K562 (cell line): Measurements from ENCODE around the gene TP73.

Experiments
- ATF3 ChIP-seq, 2 experiments: fragments of 450-650 bp in 1 of 2; sonication (generic) in 1 of 2; formaldehyde crosslinking in 1 of 2; IDR thresholded peaks in 1 of 2; conservative IDR thresholded peaks in 1 of 2; 2 replicates each; pipeline versions ENCODE4 v1.6.1 to v1.8.1; 2016 to 2023; ENCODE audit warnings: mild to moderate bottlenecking in 2 of 2, moderate library complexity in 2 of 2, inconsistent platforms in 1 of 2, missing genetic modification reagents in 1 of 2
- ETV6 ChIP-seq, 3 experiments: fragments of 150-350 bp in 1 of 3; sonication (generic) in 1 of 3; formaldehyde crosslinking in 1 of 3; IDR thresholded peaks; 2 replicates each; pipeline versions ENCODE4 v1.6.1 to v1.8.0; 2014 to 2022; ENCODE audit warnings: borderline replicate concordance in 2 of 3, low read depth in 2 of 3, antibody characterized with exemption in 1 of 3, low read length in 1 of 3, mild to moderate bottlenecking in 1 of 3, missing genetic modification reagents in 1 of 3
- MAFK ChIP-seq: IDR thresholded peaks from 2 replicates; pipeline ENCODE4 v1.6.1; 2011; ENCODE audit warnings: low read length, improper control_type of control experiment
- NELFE ChIP-seq: IDR thresholded peaks from 2 replicates; pipeline ENCODE4 v1.6.1; 2011; ENCODE audit warnings: mild to moderate bottlenecking; ENCODE audit not compliant: insufficient read depth, insufficient read length
- PKNOX1 ChIP-seq: fragments of 450-650 bp; IDR thresholded peaks from 2 replicates; pipeline ENCODE4 v1.6.1; 2016
- POLR2A ChIP-seq: fragments of 450-650 bp; conservative IDR thresholded peaks from 2 replicates; pipeline ENCODE4 v1.6.1; 2016
- PTBP1 ChIP-seq: fragments of 200-400 bp; formaldehyde crosslinking; IDR thresholded peaks from 2 replicates; pipeline ENCODE4 v1.6.1; 2017; ENCODE audit warnings: low read depth, low read length
- TCF7 ChIP-seq: sonication (generic); IDR thresholded peaks from 2 replicates; pipeline ENCODE4 v1.6.1; 2016; ENCODE audit warnings: antibody characterized with exemption, borderline replicate concordance
- U2AF1 ChIP-seq: fragments of 200-400 bp; formaldehyde crosslinking; optimal IDR thresholded peaks from 2 replicates; pipeline ENCODE3; 2017; ENCODE audit warnings: mild to moderate bottlenecking, low read depth, low read length, moderate library complexity
- ZFP30 ChIP-seq: fragments of 250-450 bp; sonication (Bioruptor Pico); IDR thresholded peaks from 2 replicates; pipeline ENCODE4 v1.8.0; 2022; ENCODE audit warnings: moderate library complexity, mild to moderate bottlenecking, inconsistent platforms, borderline replicate concordance
- ZNF239 ChIP-seq: fragments of 250-450 bp; sonication (Bioruptor Pico); IDR thresholded peaks from 2 replicates; pipeline ENCODE4 v1.4.0; 2020; ENCODE audit warnings: mild to moderate bottlenecking
- ZNF311 ChIP-seq: fragments of 250-450 bp; sonication (Bioruptor Pico); IDR thresholded peaks from 2 replicates; pipeline ENCODE4 v1.4.0; 2020; ENCODE audit warnings: mild to moderate bottlenecking, moderate library complexity
- TF ChIP-seq, protein P1 (sequence below): sonication (generic); formaldehyde crosslinking; IDR thresholded peaks from 2 replicates; pipeline ENCODE4 v1.8.0; 2023; ENCODE audit warnings: mild to moderate bottlenecking, missing genetic modification reagents

DNA sequence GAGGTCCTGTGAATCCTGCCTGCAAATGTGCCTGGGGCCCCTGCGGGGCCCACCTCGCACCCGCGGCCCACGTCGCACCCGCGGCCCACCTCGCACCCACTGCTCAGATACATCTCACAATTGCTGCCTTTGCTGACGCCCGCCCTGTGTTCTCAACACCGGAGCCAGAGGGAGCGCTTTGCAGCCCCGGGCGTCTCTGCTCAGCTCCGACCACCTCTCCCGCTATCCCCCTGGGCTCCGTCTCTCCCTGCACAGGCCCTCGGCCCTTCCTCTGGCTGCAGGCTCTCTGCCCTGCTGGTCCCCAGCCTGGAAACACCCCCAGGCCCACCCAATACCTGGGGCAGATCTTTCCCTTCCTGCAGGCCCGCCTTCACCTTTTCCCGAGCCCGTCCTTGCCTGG is 44.8 kb downstream of the TP73 start:
- TF ChIP-seq ZNF239: no peak
- no peak for TF ChIP-seq U2AF1
- TF ChIP-seq TCF7: no peak
- TF ChIP-seq PKNOX1: no peak
- TF ChIP-seq MAFK: no peak
- TF ChIP-seq ZNF311 (CRISPR knock-in tag): no peak
- no peak for TF ChIP-seq POLR2A
- no peak for TF ChIP-seq ETV6 (IDR thresholded peaks at IDR 0.05; ENCODE audit: borderline replicate concordance in 1 of 2, low read depth in 2 of 2, low read length in 1 of 2)
- no peak for TF ChIP-seq ETV6 (CRISPR knock-in tag; IDR thresholded peaks at IDR 0.05; ENCODE audit: borderline replicate concordance)
- no peak for TF ChIP-seq NELFE
- no peak for TF ChIP-seq ZFP30 (CRISPR knock-in tag)
- TF ChIP-seq PTBP1: no peak
- no peak for TF ChIP-seq ATF3 (IDR thresholded peaks at IDR 0.05)
- TF ChIP-seq ATF3 (CRISPR knock-in tag; conservative IDR thresholded peaks at IDR 0.05): no peak
- TF ChIP-seq, protein P1, sequence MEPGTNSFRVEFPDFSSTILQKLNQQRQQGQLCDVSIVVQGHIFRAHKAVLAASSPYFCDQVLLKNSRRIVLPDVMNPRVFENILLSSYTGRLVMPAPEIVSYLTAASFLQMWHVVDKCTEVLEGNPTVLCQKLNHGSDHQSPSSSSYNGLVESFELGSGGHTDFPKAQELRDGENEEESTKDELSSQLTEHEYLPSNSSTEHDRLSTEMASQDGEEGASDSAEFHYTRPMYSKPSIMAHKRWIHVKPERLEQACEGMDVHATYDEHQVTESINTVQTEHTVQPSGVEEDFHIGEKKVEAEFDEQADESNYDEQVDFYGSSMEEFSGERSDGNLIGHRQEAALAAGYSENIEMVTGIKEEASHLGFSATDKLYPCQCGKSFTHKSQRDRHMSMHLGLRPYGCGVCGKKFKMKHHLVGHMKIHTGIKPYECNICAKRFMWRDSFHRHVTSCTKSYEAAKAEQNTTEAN: no peak
